IMR-90 (cell line): ENCODE measurements around the gene CIC. TPM values are rescaled to one million over a fixed set of nuclear protein-coding genes. Genes with fewer than 3 reads are reported as not detected.

ENCODE experiments used
- ATAC-seq: fragments of 200-7000 bp; cut with Tn5 transposase; 2 replicates; pipeline ENCODE4 v1.9.1; 2020; ENCODE audit warnings: low read depth, mild to moderate bottlenecking, moderate library complexity
- BruUV-seq: library from RNA; stranded (reverse); fragments of 400-500 nt; replicated peaks from 2 replicates; lab custom pipeline; 2021; lab: Mats Ljungman, UMichigan
- CTCF ChIA-PET: fragments of 300-600 bp; formaldehyde crosslinking; extraction: SDS; loops from one replicate; lab custom pipeline; 2021; ENCODE audit warnings: antibody characterized with exemption; lab: Yijun Ruan, JAX
- POLR2A ChIA-PET: fragments of 300-600 bp; sonication (Branson Sonifier 250); formaldehyde crosslinking; loops from one replicate; lab custom pipeline; 2022; ENCODE audit warnings: antibody characterized with exemption; ENCODE audit not compliant: unreplicated experiment; lab: Charles Lee
- DNase-seq: peaks from one replicate; pipeline ENCODE4 v3.0.0; 2013
- H2AFZ ChIP-seq: replicated peaks from 2 replicates; pipeline ENCODE3; 2013; ENCODE audit warnings: low read length, mild to moderate bottlenecking; ENCODE audit not compliant: poor library complexity
- H2AK5ac ChIP-seq: 2 replicates; pipeline ENCODE4 v1.6.1; 2013; ENCODE audit warnings: low read depth, low read length, inconsistent platforms
- H2AK9ac ChIP-seq: replicated peaks from 2 replicates; pipeline ENCODE3; 2013; ENCODE audit warnings: mild to moderate bottlenecking, low read depth, low read length, moderate library complexity; ENCODE audit not compliant: poor library complexity
- H2BK120ac ChIP-seq: 2 replicates; pipeline ENCODE4 v1.6.1; 2013; ENCODE audit warnings: low read depth, low read length, inconsistent platforms
- H2BK15ac ChIP-seq: 3 replicates; pipeline ENCODE4 v1.6.1; 2013; ENCODE audit warnings: low read depth, low read length, inconsistent platforms
- H2BK20ac ChIP-seq: 2 replicates; pipeline ENCODE4 v1.6.1; 2013; ENCODE audit warnings: low read depth, mild to moderate bottlenecking, inconsistent platforms, low read length, moderate library complexity
- H2BK5ac ChIP-seq: 2 replicates; pipeline ENCODE4 v1.6.1; 2013; ENCODE audit warnings: mild to moderate bottlenecking, low read depth, low read length, inconsistent platforms; ENCODE audit not compliant: poor library complexity, severe bottlenecking
- H3K14ac ChIP-seq: replicated peaks from 2 replicates; pipeline ENCODE4 v1.6.1; 2013; ENCODE audit warnings: low read depth, low read length, inconsistent platforms
- H3K18ac ChIP-seq: 2 replicates; pipeline ENCODE4 v1.6.1; 2013; ENCODE audit warnings: low read depth, low read length, control low read depth
- H3K23ac ChIP-seq: 2 replicates; pipeline ENCODE4 v1.6.1; 2013; ENCODE audit warnings: low read depth, low read length, inconsistent platforms
- H3K27ac ChIP-seq: 2 replicates; pipeline ENCODE4 v1.5.1; 2013; ENCODE audit warnings: mild to moderate bottlenecking, control low read depth, low read length; ENCODE audit not compliant: insufficient read depth
- H3K27me3 ChIP-seq: 2 replicates; pipeline ENCODE4 v1.6.1; 2013; ENCODE audit warnings: low read length; ENCODE audit not compliant: control insufficient read depth, insufficient read depth
- H3K36me3 ChIP-seq: 2 replicates; pipeline ENCODE4 v1.6.1; 2013; ENCODE audit warnings: low read length, mixed read lengths; ENCODE audit not compliant: control insufficient read depth, insufficient read depth
- H3K4ac ChIP-seq: 2 replicates; pipeline ENCODE4 v1.6.1; 2013; ENCODE audit warnings: low read depth, low read length, inconsistent platforms
- H3K4me1 ChIP-seq: 2 replicates; pipeline ENCODE4 v1.6.1; 2013; ENCODE audit warnings: low read length, mixed read lengths; ENCODE audit not compliant: control insufficient read depth, insufficient read depth
- H3K4me2 ChIP-seq: 2 replicates; pipeline ENCODE4 v1.6.1; 2013; ENCODE audit warnings: low read depth, mild to moderate bottlenecking, control low read depth, low read length, moderate library complexity
- H3K4me3 ChIP-seq: 2 replicates; pipeline ENCODE4 v1.5.1; 2013; ENCODE audit warnings: low read depth, mild to moderate bottlenecking, control low read depth, low read length, moderate library complexity; ENCODE audit not compliant: insufficient read depth
- H3K56ac ChIP-seq: 2 replicates; pipeline ENCODE4 v1.6.1; 2013; ENCODE audit warnings: low read length, inconsistent platforms; ENCODE audit not compliant: insufficient read depth; ENCODE audit errors: extremely low read depth
- H3K79me1 ChIP-seq, 2 experiments: 2 replicates each; pipeline ENCODE4 v1.6.1; 2013; ENCODE audit warnings: low read length in 2 of 2, inconsistent platforms in 1 of 2, low read depth in 1 of 2
- H3K9ac ChIP-seq: 2 replicates; pipeline ENCODE4 v1.6.1; 2013; ENCODE audit warnings: low read depth, low read length, control low read depth
- H3K9me1 ChIP-seq: 2 replicates; pipeline ENCODE4 v1.6.1; 2013; ENCODE audit warnings: low read length, inconsistent platforms; ENCODE audit not compliant: insufficient read depth
- H3K9me3 ChIP-seq: 2 replicates; pipeline ENCODE4 v1.6.1; 2013; ENCODE audit warnings: low read length; ENCODE audit not compliant: control insufficient read depth, insufficient read depth
- H4K20me1 ChIP-seq: 2 replicates; pipeline ENCODE4 v1.6.1; 2013; ENCODE audit warnings: low read length, inconsistent platforms; ENCODE audit not compliant: insufficient read depth
- H4K5ac ChIP-seq: 2 replicates; pipeline ENCODE4 v1.6.1; 2013; ENCODE audit warnings: mild to moderate bottlenecking, low read depth, low read length, control low read depth
- H4K8ac ChIP-seq, 2 experiments: 2 replicates each; pipeline ENCODE4 v1.6.1; 2013; ENCODE audit warnings: low read depth in 2 of 2, low read length in 2 of 2, control low read depth in 1 of 2, inconsistent platforms in 1 of 2
- H4K91ac ChIP-seq: 2 replicates; pipeline ENCODE4 v1.6.1; 2013; ENCODE audit warnings: low read depth, low read length, inconsistent platforms; ENCODE audit not compliant: insufficient read depth
- BHLHE40 ChIP-seq: fragments of 150-350 bp; IDR thresholded peaks from 2 replicates; pipeline ENCODE4 v1.6.1; 2016; ENCODE audit warnings: mild to moderate bottlenecking, low read depth, low read length
- CEBPB ChIP-seq: IDR thresholded peaks from 2 replicates; pipeline ENCODE4 v1.6.1; 2012; ENCODE audit warnings: low read depth, low read length, improper control_type of control experiment
- CHD1 ChIP-seq: IDR thresholded peaks from 2 replicates; pipeline ENCODE4 v1.6.1; 2012; ENCODE audit warnings: low read depth, low read length, improper control_type of control experiment
- CTCF ChIP-seq: conservative IDR thresholded peaks from 2 replicates; pipeline ENCODE4 v1.5.1; 2012; ENCODE audit warnings: mild to moderate bottlenecking, low read depth, low read length, improper control_type of control experiment
- ELK1 ChIP-seq: fragments of 150-350 bp; IDR thresholded peaks from 2 replicates; pipeline ENCODE4 v1.6.1; 2016; ENCODE audit warnings: low read depth, mild to moderate bottlenecking, low read length, moderate library complexity, borderline replicate concordance
- FOS ChIP-seq: fragments of 150-350 bp; IDR thresholded peaks from 2 replicates; pipeline ENCODE4 v1.6.1; 2016; ENCODE audit warnings: low read depth, low read length
- MAFK ChIP-seq: IDR thresholded peaks from 2 replicates; pipeline ENCODE4 v1.6.1; 2012; ENCODE audit warnings: low read depth, low read length, improper control_type of control experiment
- MAZ ChIP-seq: IDR thresholded peaks from 2 replicates; pipeline ENCODE4 v1.6.1; 2012; ENCODE audit warnings: low read depth, mild to moderate bottlenecking, low read length, improper control_type of control experiment, moderate library complexity, borderline replicate concordance
- MXI1 ChIP-seq: IDR thresholded peaks from 2 replicates; pipeline ENCODE4 v1.6.1; 2012; ENCODE audit warnings: low read depth, mild to moderate bottlenecking, low read length, moderate library complexity, borderline replicate concordance
- POLR2A ChIP-seq: IDR thresholded peaks from 2 replicates; pipeline ENCODE4 v1.6.1; 2012; ENCODE audit warnings: mild to moderate bottlenecking, low read depth, low read length
- RAD21 ChIP-seq: IDR thresholded peaks from 2 replicates; pipeline ENCODE4 v1.6.1; 2012; ENCODE audit warnings: low read length, improper control_type of control experiment
- SMC3 ChIP-seq: fragments of 150-350 bp; IDR thresholded peaks from 2 replicates; pipeline ENCODE4 v1.6.1; 2016; ENCODE audit warnings: low read depth, mild to moderate bottlenecking, antibody characterized with exemption, low read length, moderate library complexity
- USF2 ChIP-seq: fragments of 150-350 bp; IDR thresholded peaks from 2 replicates; pipeline ENCODE4 v1.6.1; 2017; ENCODE audit warnings: mild to moderate bottlenecking, antibody characterized with exemption, low read length, low read depth
- WGBS, 2 experiments: methylation state at CpG; one replicate each; pipeline versions ENCODE4 v1.1.5 to v1.1.7; 2013; ENCODE audit warnings: missing lambda C conversion rate in 2 of 2; ENCODE audit not compliant: insufficient read length in 1 of 2; ENCODE audit errors: extremely low coverage in 2 of 2; 5-methylcytosine and 5-hydroxymethylcytosine counted together
- dilution Hi-C: fragments of 300-500 bp; cut with HindIII; formaldehyde crosslinking; loops from one replicate; pipeline ENCODE4 v1.14.3; 2018; ENCODE audit warnings: low sequenced_read_pairs; ENCODE audit not compliant: unreplicated experiment
- in situ Hi-C: fragments of 300-500 bp; cut with MboI; formaldehyde crosslinking; loops from 3 replicates; pipeline ENCODE4 v1.14.3; 2019; ENCODE audit warnings: low sequenced_read_pairs, inconsistent platforms, mixed read lengths
- intact Hi-C: fragments of 100-400 bp; cut with micrococcal nuclease; formaldehyde crosslinking; loops from 2 replicates; pipeline ENCODE4 v1.10.0; 2022
- polyA plus RNA-seq, 3 experiments: library from polyadenylated mRNA; depleted of rRNA; stranded (reverse); fragments of >200 nt; gene quantifications; 2 replicates each; pipeline ENCODE4 v1.2.3, GENCODE V29; 2012; ENCODE audit warnings: low replicate concordance in 1 of 3
- total RNA-seq: library from RNA; depleted of rRNA; stranded (reverse); fragments of >200 nt; gene quantifications from 2 replicates; pipeline ENCODE4 v1.2.3, GENCODE V29; 2012

Gene CIC
- total and polyA plus RNA-seq, 2 of the 4 experiments (the other 2 are of a cell fraction) = 1.8 to 23.2 TPM

- Histone ChIP-seq H3K4me3 (peak overlapping the region; percentile 47), H2BK5ac (peak overlapping the region; percentile 85), H4K91ac (peak overlapping the region; percentile 87), H3K14ac (peak overlapping the region; percentile 97), H3K23ac (peak overlapping the region; percentile 92), H4K8ac (peak overlapping the region; percentile 27 to 93), H2BK20ac (no peak overlapping the region), H3K4ac (peak overlapping the region; percentile 93), H3K27ac (peak overlapping the region; percentile 75), H3K4me2 (peak overlapping the region; percentile 73), H2AK5ac (peak overlapping the region; percentile 47), H3K56ac (peak overlapping the region; percentile 82), H2AFZ (peak overlapping the region; percentile 93), H3K9ac (peak overlapping the region; percentile 64), H2AK9ac (peak overlapping the region; percentile 93), H3K36me3 (no peaks in the 10 kb centered on the region), H2BK120ac (peak overlapping the region; percentile 83), H3K27me3 (no peaks in the 10 kb centered on the region), H4K20me1 (peaks cover 23% of the 10 kb centered on the region), H3K4me1 (peaks cover 12% of the 10 kb centered on the region), H3K9me3 (no peaks in the 10 kb centered on the region), H3K18ac (peak overlapping the region; percentile 11), H3K79me1 (peaks cover 0 to 21% of the 10 kb centered on the region in 2 experiments; a peak in 3 of 4 replicates), H3K9me1 (peaks cover 7% of the 10 kb centered on the region; the same call in 1 of the 2 replicates), H4K5ac (peak overlapping the region; percentile 42), H2BK15ac (peak overlapping the region; percentile 23; the same call in 1 of the 3 replicates)
- CTCF ChIA-PET = interaction anchor here (1.1 kb wide), 1 partner anchor 147 kb away, joined by 3 read pairs; no protein-coding TSS in a partner anchor
- dilution Hi-C loops = no loop called here
- POLR2A ChIA-PET = interaction anchor here (0.7 kb wide), 1 partner anchor 14 kb away, joined by 3 read pairs; no protein-coding TSS in a partner anchor
- ATAC-seq = peak; percentile 4
- in situ Hi-C loops = no loop called here
- intact Hi-C loops = loop anchor here (2.0 kb wide), 1 partner anchor 25 kb away; no protein-coding TSS in a partner anchor
- no TSS peak for BruUV-seq
- 3% methylated on average over 7 of the region's 38 CpGs; no CpG with 5 or more reads in 1 of the 2 experiments for WGBS, 2 experiments
- peak; percentile 46 for DNase-seq
- TF ChIP-seq POLR2A (no peak), MXI1 (no peak), USF2 (no peak), CHD1 (no peak), BHLHE40 (no peak), MAZ (no peak; the same call in 1 of the 2 replicates), ELK1 (no peak), CTCF (no peak), FOS (no peak), MAFK (no peak), SMC3 (no peak), RAD21 (no peak), CEBPB (no peak)
These were observed 13.0 kb upstream of the CIC start for GRCh38 chr19:42255766-42256745.
